ENCODE data around the gene MON2.

The MON2 gene

GRCh38 chr12:62632411-62632918 is 165.8 kb downstream of the MON2 start:
- H3K4me1 ChIP-seq (ENCODE audit: control insufficient read depth, insufficient read depth, low read depth, low read length): peaks cover 7% of the 10 kb centered on the region
- H3K9ac ChIP-seq (ENCODE audit: low read length): peak overlapping the region; percentile 89
- peak overlapping the region; percentile 28 to 60 for H3K18ac ChIP-seq (ENCODE audit: low read depth in 1 of 2, low read length in 2 of 2)

GRCh38 chr12:62635649-62636048 is 169.0 kb downstream of the MON2 start:
- Histone ChIP-seq H2AFZ (ENCODE audit: low read depth, low read length) (no peak overlapping the region), H3K14ac (ENCODE audit: low read length in 2 of 2) (no peak overlapping the region), H3K27ac (ENCODE audit: low read length, poor library complexity, severe bottlenecking) (no peak overlapping the region), H2BK5ac (ENCODE audit: low read depth, low read length, poor library complexity, severe bottlenecking) (no peak overlapping the region), H4K8ac (ENCODE audit: low read length) (no peak overlapping the region), H3K4me2 (ENCODE audit: low read length, poor library complexity, severe bottlenecking) (no peak overlapping the region), H3K9ac (ENCODE audit: low read length) (no peak overlapping the region), H3K4me3 (ENCODE audit: insufficient read depth in 1 of 2, low read depth in 1 of 2, low read length in 2 of 2) (no peak overlapping the region), H3K4me1 (ENCODE audit: control insufficient read depth, insufficient read depth, low read depth, low read length) (peaks cover 11% of the 10 kb centered on the region), H3K4ac (ENCODE audit: low read depth in 1 of 2, low read length in 2 of 2) (no peak overlapping the region), H3K18ac (ENCODE audit: low read depth in 1 of 2, low read length in 2 of 2) (no peak overlapping the region), H3K9me3 (ENCODE audit: control insufficient read depth, low read length) (no peaks in the 10 kb centered on the region), H3K79me1 (replicated peaks; ENCODE audit: low read length, poor library complexity, severe bottlenecking) (no peaks in the 10 kb centered on the region), H4K91ac (ENCODE audit: low read length) (no peak overlapping the region), H3K23ac (ENCODE audit: low read length in 2 of 2) (no peak overlapping the region), H3K27me3 (ENCODE audit: control insufficient read depth in 1 of 2, insufficient read depth in 1 of 2, low read length in 2 of 2) (no peaks in the 10 kb centered on the region), H2BK12ac (ENCODE audit: low read length in 2 of 2) (no peak overlapping the region), H2BK15ac (ENCODE audit: low read depth, poor library complexity, severe bottlenecking) (no peak overlapping the region), H2BK120ac (ENCODE audit: low read depth, low read length) (no peak overlapping the region), H2AK5ac (ENCODE audit: low read length, severe bottlenecking) (no peak overlapping the region), H3K36me3 (ENCODE audit: control insufficient read depth in 1 of 2, insufficient read depth in 2 of 2, low read depth in 1 of 2, low read length in 2 of 2) (no peaks in the 10 kb centered on the region)
- no peak for DNase-seq
- WGBS: 86% methylated on average over 1 of the region's 1 CpG

More at GRCh38 chr12:62632411-62632918, 165.8 kb downstream of the MON2 start:
- Histone ChIP-seq H3K14ac (ENCODE audit: low read length in 2 of 2) (peak overlapping the region in 1 of 2 experiments; percentile 38), H3K79me1 (replicated peaks; ENCODE audit: low read length, poor library complexity, severe bottlenecking) (no peaks in the 10 kb centered on the region), H3K4ac (ENCODE audit: low read depth in 1 of 2, low read length in 2 of 2) (peak overlapping the region in 1 of 2 experiments; percentile 60), H3K4me2 (ENCODE audit: low read length, poor library complexity, severe bottlenecking) (peak overlapping the region; percentile 98), H3K4me3 (ENCODE audit: insufficient read depth in 1 of 2, low read depth in 1 of 2, low read length in 2 of 2) (peak overlapping the region; percentile 64 to 77), H3K23ac (ENCODE audit: low read length in 2 of 2) (no peak overlapping the region), H2BK12ac (ENCODE audit: low read length in 2 of 2) (peak overlapping the region in 1 of 2 experiments; percentile 10), H4K8ac (ENCODE audit: low read length) (peak overlapping the region; percentile 77), H3K27me3 (ENCODE audit: control insufficient read depth in 1 of 2, insufficient read depth in 1 of 2, low read length in 2 of 2) (no peaks in the 10 kb centered on the region), H3K36me3 (ENCODE audit: control insufficient read depth in 1 of 2, insufficient read depth in 2 of 2, low read depth in 1 of 2, low read length in 2 of 2) (no peaks in the 10 kb centered on the region), H2BK15ac (ENCODE audit: low read depth, poor library complexity, severe bottlenecking) (no peak overlapping the region), H2BK5ac (ENCODE audit: low read depth, low read length, poor library complexity, severe bottlenecking) (no peak overlapping the region), H2AK5ac (ENCODE audit: low read length, severe bottlenecking) (no peak overlapping the region), H2BK120ac (ENCODE audit: low read depth, low read length) (peak overlapping the region; percentile 81), H3K9me3 (ENCODE audit: control insufficient read depth, low read length) (no peaks in the 10 kb centered on the region), H3K27ac (ENCODE audit: low read length, poor library complexity, severe bottlenecking) (no peak overlapping the region), H4K91ac (ENCODE audit: low read length) (peak overlapping the region; percentile 62), H2AFZ (ENCODE audit: low read depth, low read length) (peak overlapping the region; percentile 36)
- DNase-seq: peak; percentile 25
- WGBS: 10% methylated on average over 22 of the region's 22 CpGs

GRCh38 chr12:62637679-62638078 is 171.1 kb downstream of the MON2 start:
- no peak overlapping the region for H3K4me2 ChIP-seq (ENCODE audit: low read length, poor library complexity, severe bottlenecking)
- peaks cover 6% of the 10 kb centered on the region for H3K4me1 ChIP-seq (ENCODE audit: control insufficient read depth, insufficient read depth, low read depth, low read length)
- H4K8ac ChIP-seq (ENCODE audit: low read length): no peak overlapping the region
- H3K9me3 ChIP-seq (ENCODE audit: control insufficient read depth, low read length): no peaks in the 10 kb centered on the region
- no peak overlapping the region for H3K4ac ChIP-seq (ENCODE audit: low read depth in 1 of 2, low read length in 2 of 2)
- no peak overlapping the region for H2BK15ac ChIP-seq (ENCODE audit: low read depth, poor library complexity, severe bottlenecking)
- H3K18ac ChIP-seq (ENCODE audit: low read depth in 1 of 2, low read length in 2 of 2): peak overlapping the region in 1 of 2 experiments; percentile 43
- no peak overlapping the region for H3K23ac ChIP-seq (ENCODE audit: low read length in 2 of 2)
- H3K9ac ChIP-seq (ENCODE audit: low read length): no peak overlapping the region
- H3K36me3 ChIP-seq (ENCODE audit: control insufficient read depth in 1 of 2, insufficient read depth in 2 of 2, low read depth in 1 of 2, low read length in 2 of 2): no peaks in the 10 kb centered on the region
- no peaks in the 10 kb centered on the region for H3K27me3 ChIP-seq (ENCODE audit: control insufficient read depth in 1 of 2, insufficient read depth in 1 of 2, low read length in 2 of 2)
- no peak for DNase-seq
- H2AK5ac ChIP-seq (ENCODE audit: low read length, severe bottlenecking): peak overlapping the region; percentile 89
- H2BK5ac ChIP-seq (ENCODE audit: low read depth, low read length, poor library complexity, severe bottlenecking): no peak overlapping the region
- no peak overlapping the region for H3K14ac ChIP-seq (ENCODE audit: low read length in 2 of 2)
- no peak overlapping the region for H2BK12ac ChIP-seq (ENCODE audit: low read length in 2 of 2)
- H3K79me1 ChIP-seq (replicated peaks; ENCODE audit: low read length, poor library complexity, severe bottlenecking): no peaks in the 10 kb centered on the region
- WGBS: 84% methylated on average over 4 of the region's 5 CpGs
- H2AFZ ChIP-seq (ENCODE audit: low read depth, low read length): no peak overlapping the region
- no peak overlapping the region for H2BK120ac ChIP-seq (ENCODE audit: low read depth, low read length)
- no peak overlapping the region for H4K91ac ChIP-seq (ENCODE audit: low read length)
- no peak overlapping the region for H3K27ac ChIP-seq (ENCODE audit: low read length, poor library complexity, severe bottlenecking)
- H3K4me3 ChIP-seq (ENCODE audit: insufficient read depth in 1 of 2, low read depth in 1 of 2, low read length in 2 of 2): no peak overlapping the region

GRCh38 chr12:62640910-62641448 is 174.4 kb downstream of the MON2 start:
- Histone ChIP-seq H3K4ac (ENCODE audit: low read depth in 1 of 2, low read length in 2 of 2) (peak overlapping the region in 1 of 2 experiments; percentile 32), H3K18ac (ENCODE audit: low read depth in 1 of 2, low read length in 2 of 2) (peak overlapping the region; percentile 46 to 77), H2AFZ (ENCODE audit: low read depth, low read length) (peak overlapping the region; percentile 18), H3K9ac (ENCODE audit: low read length) (peak overlapping the region; percentile 62), H3K9me3 (ENCODE audit: control insufficient read depth, low read length) (no peaks in the 10 kb centered on the region), H3K36me3 (ENCODE audit: control insufficient read depth in 1 of 2, insufficient read depth in 2 of 2, low read depth in 1 of 2, low read length in 2 of 2) (no peaks in the 10 kb centered on the region), H2BK5ac (ENCODE audit: low read depth, low read length, poor library complexity, severe bottlenecking) (peak overlapping the region; percentile 24), H2AK5ac (ENCODE audit: low read length, severe bottlenecking) (no peak overlapping the region), H3K27ac (ENCODE audit: low read length, poor library complexity, severe bottlenecking) (peak overlapping the region; percentile 15), H2BK15ac (ENCODE audit: low read depth, poor library complexity, severe bottlenecking) (no peak overlapping the region), H2BK120ac (ENCODE audit: low read depth, low read length) (peak overlapping the region; percentile 81), H3K4me1 (ENCODE audit: control insufficient read depth, insufficient read depth, low read depth, low read length) (peaks cover 6% of the 10 kb centered on the region), H3K23ac (ENCODE audit: low read length in 2 of 2) (no peak overlapping the region), H4K91ac (ENCODE audit: low read length) (peak overlapping the region; percentile 73), H4K8ac (ENCODE audit: low read length) (peak overlapping the region; percentile 95), H3K4me2 (ENCODE audit: low read length, poor library complexity, severe bottlenecking) (no peak overlapping the region), H2BK12ac (ENCODE audit: low read length in 2 of 2) (peak overlapping the region in 1 of 2 experiments; percentile 74), H3K4me3 (ENCODE audit: insufficient read depth in 1 of 2, low read depth in 1 of 2, low read length in 2 of 2) (no peak overlapping the region), H3K27me3 (ENCODE audit: control insufficient read depth in 1 of 2, insufficient read depth in 1 of 2, low read length in 2 of 2) (no peaks in the 10 kb centered on the region), H3K14ac (ENCODE audit: low read length in 2 of 2) (no peak overlapping the region), H3K79me1 (replicated peaks; ENCODE audit: low read length, poor library complexity, severe bottlenecking) (no peaks in the 10 kb centered on the region)
- WGBS: 60% methylated on average over 4 of the region's 4 CpGs
- DNase-seq: peak; percentile 73

Measured in mesenchymal stem cell (in vitro differentiated cells and primary cell).